Measurements from ENCODE around the gene MCTP2.
"Not testable (repeated sequence)": the region's sequence is repeated elsewhere in the genome, so short reads cannot be mapped to it uniquely, and the experiment has no call there.

Gene MCTP2

GRCh38 chr15:94237903-94238302 is 6.5 kb downstream of the MCTP2 start:
- no peak for DNase-seq

GRCh38 chr15:94238539-94239118 is 7.3 kb downstream of the MCTP2 start:
- DNase-seq = no peak

DNA sequence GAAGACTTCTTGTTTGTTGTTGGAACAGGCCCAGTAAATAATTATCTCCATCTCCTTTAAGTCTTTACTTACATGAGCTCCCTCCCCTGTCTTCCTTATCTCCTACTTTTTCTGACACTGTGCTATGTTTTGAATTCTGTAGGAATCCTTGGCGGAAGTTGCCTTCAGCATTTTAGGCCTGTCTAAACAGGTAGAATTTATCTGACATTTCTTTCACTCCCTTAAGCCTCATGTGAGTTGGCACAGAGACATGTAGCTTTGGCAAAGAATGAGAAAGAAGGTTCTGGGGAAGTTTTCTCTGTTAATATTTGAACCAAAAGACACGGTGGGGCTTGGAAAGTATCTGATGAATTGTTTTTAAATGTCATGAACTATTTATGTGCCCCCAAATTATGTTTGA is 8.1 kb downstream of the MCTP2 start:
- DNase-seq = no peak

DNA sequence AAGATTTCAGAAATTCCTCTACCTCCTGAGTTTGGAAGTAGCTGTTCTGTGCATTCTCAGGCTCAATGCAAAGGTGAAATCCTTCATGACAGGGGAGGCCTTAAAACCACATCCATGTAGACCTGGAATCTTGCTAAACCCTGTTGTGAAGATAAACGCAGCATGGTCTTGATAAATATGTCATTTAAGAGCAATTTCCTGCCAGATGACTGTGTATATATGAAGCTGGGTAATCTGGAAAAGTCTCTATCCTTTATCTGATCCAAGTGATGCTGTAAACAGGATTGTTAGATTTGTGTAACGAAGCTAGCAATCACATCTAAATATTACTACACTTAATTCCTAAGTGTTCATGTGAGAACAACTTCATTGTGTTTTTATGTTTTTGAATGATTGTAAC is 9.1 kb downstream of the MCTP2 start:
- no peak for DNase-seq

GRCh38 chr15:94242257-94242656 is 10.9 kb downstream of the MCTP2 start:
- DNase-seq = no peak

GRCh38 chr15:94243003-94243402 is 11.6 kb downstream of the MCTP2 start:
- DNase-seq = not testable (repeated sequence)

DNA sequence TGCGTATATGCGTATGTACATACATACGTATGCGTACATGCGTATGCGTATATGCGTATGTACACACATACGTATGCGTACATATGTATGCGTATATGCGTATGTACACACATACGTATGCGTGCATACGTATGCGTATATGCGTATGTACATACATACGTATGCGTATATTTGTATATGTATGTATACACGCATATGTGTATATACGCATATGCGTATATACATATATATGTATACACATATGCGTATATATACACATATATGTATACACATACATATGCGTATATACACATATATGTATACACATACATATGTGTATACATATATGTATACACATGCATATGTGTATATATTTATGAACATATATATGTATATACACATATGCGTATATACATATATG is 12.1 kb downstream of the MCTP2 start:
- no peak for DNase-seq

DNA sequence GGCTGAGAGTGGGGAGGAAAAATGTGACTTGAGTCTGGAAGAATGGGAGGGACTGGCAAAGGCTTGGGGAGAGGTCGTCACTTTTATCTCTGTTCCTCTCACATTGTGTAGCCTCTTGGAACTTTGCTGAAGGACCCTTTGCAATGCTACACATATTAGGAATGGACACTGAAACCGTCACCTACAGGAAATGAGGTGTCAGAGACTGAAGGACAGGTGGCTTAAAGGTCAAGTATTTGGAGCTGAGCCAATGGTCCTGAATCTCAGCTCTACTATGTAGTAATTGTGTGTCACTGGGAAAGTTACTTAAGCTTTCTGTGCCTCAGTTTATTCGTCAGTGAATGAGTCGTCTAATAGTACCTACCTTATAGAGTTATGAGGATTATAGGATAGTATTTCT is 14.7 kb downstream of the MCTP2 start:
- no peak for DNase-seq

GRCh38 chr15:94247789-94248638 is 16.7 kb downstream of the MCTP2 start:
- DNase-seq = no peak

DNA sequence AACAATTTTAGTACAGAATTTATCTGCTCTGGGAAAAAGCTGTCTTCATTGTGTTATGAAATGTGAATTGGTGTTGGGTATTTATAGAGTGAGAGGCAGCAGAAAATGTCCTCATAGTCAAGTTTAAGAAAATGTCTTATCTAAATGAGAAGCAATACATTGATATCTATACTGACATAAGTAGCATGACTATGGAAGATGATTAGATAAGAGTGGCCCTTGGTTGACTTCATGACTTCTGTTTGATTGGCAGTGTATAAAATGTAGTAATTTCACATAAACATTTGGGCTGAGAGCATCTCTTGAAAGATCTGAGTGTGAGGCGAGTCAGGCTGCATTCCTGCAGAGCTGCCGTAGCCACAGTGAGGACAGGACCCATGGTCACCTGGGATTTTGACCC is 19.4 kb downstream of the MCTP2 start:
- DNase-seq = no peak

- no peak for DNase-seq
Measured at GRCh38 chr15:94252223-94252766, 20.9 kb downstream of the MCTP2 start.

DNA sequence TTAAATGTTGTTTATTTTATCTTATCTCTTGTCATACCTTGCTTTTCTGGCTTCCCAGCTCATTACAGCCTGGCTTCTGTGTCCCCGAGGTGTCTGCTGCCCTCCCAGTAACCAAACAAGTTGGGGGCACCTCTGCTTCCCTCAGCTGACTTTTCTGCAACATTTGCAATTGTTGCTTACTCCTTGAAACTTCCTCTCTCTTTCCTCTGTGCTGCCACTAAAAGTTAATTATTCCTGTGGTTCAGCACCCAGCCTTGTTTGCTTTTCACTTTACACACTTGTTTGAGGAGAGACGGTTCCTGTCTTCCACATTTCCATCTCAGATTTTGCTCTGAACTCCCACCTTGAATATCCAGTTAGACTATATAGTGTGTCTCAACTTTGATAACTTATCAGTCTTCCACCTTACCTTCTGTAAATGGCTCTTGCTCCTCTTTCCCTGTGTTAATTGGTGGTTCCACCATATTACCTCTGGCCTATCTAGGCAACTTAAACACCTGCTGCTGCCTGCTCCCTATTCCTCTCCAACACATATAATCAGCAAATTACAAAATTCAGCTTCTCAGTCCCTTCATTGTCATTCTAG is 21.6 kb downstream of the MCTP2 start:
- no peak for DNase-seq

DNA sequence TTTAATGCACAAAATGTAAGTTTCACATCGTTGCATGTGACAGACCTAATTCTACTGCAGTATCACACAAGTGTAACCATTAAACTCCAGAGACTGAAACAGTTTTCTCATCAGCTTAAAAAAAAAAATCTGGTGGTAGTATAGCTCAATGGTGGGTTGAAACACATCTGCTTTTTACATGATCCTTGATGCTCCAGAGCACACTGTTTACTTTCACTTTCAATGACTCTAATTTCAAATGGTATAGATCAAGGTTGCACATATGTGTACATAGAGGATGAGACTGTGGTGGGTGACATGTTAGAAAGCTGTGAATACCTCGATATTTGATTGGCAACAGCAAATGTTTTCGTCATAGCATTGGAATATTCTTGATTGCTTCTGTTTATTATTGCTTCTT is 22.4 kb downstream of the MCTP2 start:
- no peak for DNase-seq

DNA sequence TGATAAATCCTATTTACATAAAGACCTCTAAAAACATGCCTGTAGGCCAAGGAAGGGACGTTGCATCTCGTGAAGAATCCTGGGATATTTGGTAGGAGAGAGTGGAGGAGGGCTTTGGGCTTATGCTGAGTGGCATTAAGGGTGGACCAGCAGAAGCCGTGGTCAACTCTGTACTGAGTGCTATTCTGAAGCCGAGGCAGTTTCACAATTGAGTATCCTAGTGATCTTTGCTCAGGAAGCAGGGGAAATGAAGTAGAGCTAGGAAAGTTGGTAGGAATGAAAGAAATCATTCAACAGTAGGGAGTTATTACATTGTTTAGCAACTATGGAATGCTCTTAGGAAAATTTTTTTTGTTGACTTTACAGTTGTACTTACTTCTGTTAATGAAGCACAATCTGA is 24.2 kb downstream of the MCTP2 start:
- DNase-seq = no peak

DNA sequence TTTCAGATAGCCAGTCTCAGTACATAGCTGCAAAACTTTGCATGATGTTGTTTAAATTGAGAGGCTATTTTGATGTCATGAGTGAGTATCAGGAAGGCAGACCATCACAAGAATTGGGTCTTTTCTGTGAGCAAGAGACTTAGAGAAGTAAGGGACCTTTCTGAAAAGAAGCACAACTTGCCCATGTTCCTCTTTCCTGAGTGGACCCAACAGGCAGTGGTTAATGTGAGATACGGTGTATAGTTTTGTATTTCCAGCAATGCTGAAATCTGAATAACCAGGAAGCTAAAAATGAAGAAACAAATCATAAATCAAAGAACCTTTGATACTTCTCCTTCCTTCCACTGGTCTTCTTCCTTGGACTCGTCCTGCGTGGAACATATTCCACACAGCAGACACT is 25.1 kb downstream of the MCTP2 start:
- no peak for DNase-seq

DNA sequence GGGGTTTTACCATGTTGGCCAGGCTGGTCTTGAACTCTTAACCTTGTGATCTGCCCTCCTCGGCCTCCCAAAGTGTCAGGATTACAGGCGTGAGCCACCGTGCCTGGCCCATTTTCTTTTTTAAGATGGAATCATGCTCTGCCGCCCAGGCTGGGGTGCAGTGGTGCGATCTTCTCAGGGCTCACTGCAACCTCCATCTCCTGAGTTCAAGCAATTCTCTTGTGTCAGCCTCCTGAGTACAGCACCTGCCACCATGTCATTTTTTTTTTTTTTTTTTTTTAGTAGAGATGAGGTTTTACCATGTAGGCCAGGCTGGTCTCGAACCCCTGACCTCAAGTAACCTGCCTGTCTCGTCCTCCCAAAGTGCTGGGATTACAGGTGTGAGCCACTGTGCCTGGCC is 26.4 kb downstream of the MCTP2 start:
- DNase-seq = not testable (repeated sequence)

- DNase-seq = no peak
Measured at GRCh38 chr15:94258246-94258645, 26.9 kb downstream of the MCTP2 start.

- no peak for DNase-seq
Measured at GRCh38 chr15:94259121-94259751, 27.9 kb downstream of the MCTP2 start.

DNA sequence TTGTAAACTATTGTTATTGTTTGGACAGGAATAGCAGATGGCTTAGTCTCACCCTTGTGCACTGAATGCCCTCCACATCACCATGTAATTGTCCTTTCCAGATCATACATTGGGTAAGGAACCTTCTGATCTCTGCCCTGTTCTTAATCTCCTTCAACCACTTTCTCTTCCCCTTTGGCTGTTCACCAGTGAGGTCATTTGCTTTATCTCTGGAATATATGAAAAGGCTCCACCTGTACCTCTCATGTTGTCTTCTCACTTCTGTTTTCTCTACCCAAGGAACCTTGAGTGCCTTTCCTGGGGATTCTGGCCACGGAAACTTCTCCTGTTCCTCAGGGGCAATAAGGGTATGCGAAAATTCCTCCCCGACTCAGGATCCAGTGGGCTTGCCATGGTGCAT is 28.5 kb downstream of the MCTP2 start:
- no peak for DNase-seq

DNA sequence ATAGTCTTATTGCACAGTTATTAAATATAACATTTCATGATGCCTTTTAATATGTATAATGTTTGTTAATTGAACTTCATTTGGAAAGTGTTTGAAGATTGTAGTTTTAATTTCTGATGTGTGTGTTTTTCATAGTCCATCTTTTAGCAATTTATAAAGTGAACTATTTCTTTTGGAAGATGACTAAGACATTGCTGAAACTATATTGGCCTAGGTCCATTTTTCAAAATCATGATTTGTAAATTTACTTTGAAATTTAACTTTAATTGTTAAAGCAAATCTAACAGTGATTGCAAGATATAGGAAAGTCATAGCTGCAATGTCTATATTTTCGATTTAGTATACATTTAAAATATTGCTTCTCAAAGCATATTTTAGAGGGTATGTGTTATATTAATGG is 30.8 kb downstream of the MCTP2 start:
- DNase-seq = no peak

DNA sequence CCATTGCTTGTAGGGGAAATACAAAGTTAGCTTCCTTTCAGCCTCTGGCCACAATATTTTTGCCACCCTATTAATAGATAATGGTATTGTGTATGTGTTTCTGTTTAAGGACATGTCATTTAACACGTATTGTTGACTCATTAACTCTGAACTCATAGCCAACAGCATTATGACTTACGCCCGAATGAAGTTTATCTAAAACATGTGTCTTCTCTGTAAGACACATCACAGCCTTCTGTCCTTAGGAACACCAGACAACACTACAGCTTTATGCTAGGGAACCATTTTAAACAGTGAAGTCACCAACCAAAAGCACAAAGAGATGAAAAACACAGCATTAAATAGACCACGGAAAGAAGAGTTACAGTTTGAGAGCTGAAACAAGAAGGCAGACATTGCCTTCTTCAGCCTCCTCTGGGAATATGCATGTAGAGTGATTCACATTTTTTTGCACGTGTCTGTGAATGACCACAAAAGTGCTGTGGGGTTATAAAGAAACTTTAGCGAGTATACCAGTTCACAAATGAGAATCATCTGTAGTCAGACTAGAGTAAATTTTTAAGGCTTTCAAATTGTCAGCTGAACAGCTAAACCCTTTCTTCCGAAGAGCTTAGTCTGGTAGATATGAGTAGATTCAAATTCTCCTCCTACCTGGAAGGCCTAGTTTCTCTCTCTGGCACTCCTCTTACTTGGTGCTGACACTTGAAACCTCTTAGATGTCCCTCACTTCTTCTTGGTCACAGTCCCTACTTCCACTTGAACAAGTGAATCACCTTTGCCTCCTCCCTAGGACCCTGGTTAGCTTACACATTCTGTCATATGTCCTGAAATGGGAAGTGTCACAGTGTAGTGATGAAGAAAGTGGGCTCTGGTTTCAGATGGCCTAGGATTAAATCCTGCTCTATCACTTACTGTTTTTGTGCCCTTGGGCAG is 32.2 kb downstream of the MCTP2 start:
- DNase-seq = no peak

DNA sequence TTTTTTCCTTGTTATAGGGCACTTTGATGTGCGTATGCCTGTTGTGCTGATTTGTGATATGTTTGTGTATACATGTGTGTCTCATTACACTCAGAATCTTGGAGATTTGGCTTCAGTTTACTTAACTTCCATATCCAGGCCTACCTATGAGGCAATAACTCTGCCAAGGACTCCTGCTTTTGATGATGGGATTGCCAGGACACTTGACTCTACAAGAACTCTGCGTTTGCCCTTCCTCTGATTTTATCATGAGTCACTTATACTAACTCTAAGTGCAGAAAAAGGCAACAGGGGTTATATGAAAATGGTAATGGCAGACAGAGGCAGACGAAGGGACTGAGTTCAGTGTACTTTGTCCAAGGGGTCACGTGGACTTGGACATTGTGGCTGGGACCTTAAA is 33.6 kb downstream of the MCTP2 start:
- no peak for DNase-seq
